GM19193 (cell line): ENCODE results near the gene EIF4ENIF1.

ENCODE experiments used
- POLR2A ChIP-seq: IDR thresholded peaks from 4 replicates; pipeline ENCODE4 v1.6.1; 2011; ENCODE audit not compliant: insufficient read depth, insufficient read length; ENCODE audit errors: extremely low read depth

The EIF4ENIF1 gene

GRCh38 chr22:31465307-31465706 lies 24.3 kb downstream of the EIF4ENIF1 start:
- no peak for TF ChIP-seq POLR2A

- no peak for TF ChIP-seq POLR2A
These were observed 27.9 kb downstream of the EIF4ENIF1 start for GRCh38 chr22:31461699-31462098.

- no peak for TF ChIP-seq POLR2A
These were observed 37.7 kb downstream of the EIF4ENIF1 start for GRCh38 chr22:31451709-31452571.

- no peak for TF ChIP-seq POLR2A
These were observed 40.1 kb downstream of the EIF4ENIF1 start for GRCh38 chr22:31449506-31449905.

GRCh38 chr22:31448382-31448781 lies 41.3 kb downstream of the EIF4ENIF1 start:
- no peak for TF ChIP-seq POLR2A

- no peak for TF ChIP-seq POLR2A
These were observed 42.3 kb downstream of the EIF4ENIF1 start for GRCh38 chr22:31447337-31447736.

GRCh38 chr22:31446767-31447166 lies 42.9 kb downstream of the EIF4ENIF1 start:
- no peak for TF ChIP-seq POLR2A

- no peak for TF ChIP-seq POLR2A
These were observed 43.4 kb downstream of the EIF4ENIF1 start for GRCh38 chr22:31446208-31446607.

- no peak for TF ChIP-seq POLR2A
These were observed 44.0 kb downstream of the EIF4ENIF1 start for GRCh38 chr22:31445642-31446041.

GRCh38 chr22:31443516-31443915 lies 46.1 kb downstream of the EIF4ENIF1 start:
- TF ChIP-seq POLR2A = no peak

- no peak for TF ChIP-seq POLR2A
These were observed 46.7 kb downstream of the EIF4ENIF1 start for GRCh38 chr22:31442768-31443489.

- no peak for TF ChIP-seq POLR2A
These were observed 48.0 kb downstream of the EIF4ENIF1 start for GRCh38 chr22:31441652-31442051.

GRCh38 chr22:31440681-31441080 lies 49.0 kb downstream of the EIF4ENIF1 start:
- TF ChIP-seq POLR2A = no peak

GRCh38 chr22:31439808-31440207 lies 49.8 kb downstream of the EIF4ENIF1 start:
- TF ChIP-seq POLR2A = no peak

GRCh38 chr22:31436132-31436531 lies 53.5 kb downstream of the EIF4ENIF1 start:
- TF ChIP-seq POLR2A = no peak

GRCh38 chr22:31431950-31432349 lies 57.7 kb downstream of the EIF4ENIF1 start:
- no peak for TF ChIP-seq POLR2A
